IMR-90 (cell line): ENCODE data around the gene FRMD1. TPM values are rescaled to one million over a fixed set of nuclear protein-coding genes. Genes with fewer than 3 reads are reported as not detected.

ENCODE experiments used
- ATAC-seq: fragments of 200-7000 bp; cut with Tn5 transposase; 2 replicates; pipeline ENCODE4 v1.9.1; 2020; ENCODE audit warnings: low read depth, mild to moderate bottlenecking, moderate library complexity
- BruUV-seq: library from RNA; stranded (reverse); fragments of 400-500 nt; replicated peaks from 2 replicates; lab custom pipeline; 2021; lab: Mats Ljungman, UMichigan
- CTCF ChIA-PET: fragments of 300-600 bp; formaldehyde crosslinking; extraction: SDS; loops from one replicate; lab custom pipeline; 2021; ENCODE audit warnings: antibody characterized with exemption; lab: Yijun Ruan, JAX
- POLR2A ChIA-PET: fragments of 300-600 bp; sonication (Branson Sonifier 250); formaldehyde crosslinking; loops from one replicate; lab custom pipeline; 2022; ENCODE audit warnings: antibody characterized with exemption; ENCODE audit not compliant: unreplicated experiment; lab: Charles Lee
- DNase-seq: peaks from one replicate; pipeline ENCODE4 v3.0.0; 2013
- H2AFZ ChIP-seq: replicated peaks from 2 replicates; pipeline ENCODE3; 2013; ENCODE audit warnings: low read length, mild to moderate bottlenecking; ENCODE audit not compliant: poor library complexity
- H2AK5ac ChIP-seq: 2 replicates; pipeline ENCODE4 v1.6.1; 2013; ENCODE audit warnings: low read depth, low read length, inconsistent platforms
- H2AK9ac ChIP-seq: replicated peaks from 2 replicates; pipeline ENCODE3; 2013; ENCODE audit warnings: mild to moderate bottlenecking, low read depth, low read length, moderate library complexity; ENCODE audit not compliant: poor library complexity
- H2BK120ac ChIP-seq: 2 replicates; pipeline ENCODE4 v1.6.1; 2013; ENCODE audit warnings: low read depth, low read length, inconsistent platforms
- H2BK15ac ChIP-seq: 3 replicates; pipeline ENCODE4 v1.6.1; 2013; ENCODE audit warnings: low read depth, low read length, inconsistent platforms
- H2BK20ac ChIP-seq: 2 replicates; pipeline ENCODE4 v1.6.1; 2013; ENCODE audit warnings: low read depth, mild to moderate bottlenecking, inconsistent platforms, low read length, moderate library complexity
- H2BK5ac ChIP-seq: 2 replicates; pipeline ENCODE4 v1.6.1; 2013; ENCODE audit warnings: mild to moderate bottlenecking, low read depth, low read length, inconsistent platforms; ENCODE audit not compliant: poor library complexity, severe bottlenecking
- H3K14ac ChIP-seq: replicated peaks from 2 replicates; pipeline ENCODE4 v1.6.1; 2013; ENCODE audit warnings: low read depth, low read length, inconsistent platforms
- H3K18ac ChIP-seq: 2 replicates; pipeline ENCODE4 v1.6.1; 2013; ENCODE audit warnings: low read depth, low read length, control low read depth
- H3K23ac ChIP-seq: 2 replicates; pipeline ENCODE4 v1.6.1; 2013; ENCODE audit warnings: low read depth, low read length, inconsistent platforms
- H3K27ac ChIP-seq: 2 replicates; pipeline ENCODE4 v1.5.1; 2013; ENCODE audit warnings: mild to moderate bottlenecking, control low read depth, low read length; ENCODE audit not compliant: insufficient read depth
- H3K27me3 ChIP-seq: 2 replicates; pipeline ENCODE4 v1.6.1; 2013; ENCODE audit warnings: low read length; ENCODE audit not compliant: control insufficient read depth, insufficient read depth
- H3K36me3 ChIP-seq: 2 replicates; pipeline ENCODE4 v1.6.1; 2013; ENCODE audit warnings: low read length, mixed read lengths; ENCODE audit not compliant: control insufficient read depth, insufficient read depth
- H3K4ac ChIP-seq: 2 replicates; pipeline ENCODE4 v1.6.1; 2013; ENCODE audit warnings: low read depth, low read length, inconsistent platforms
- H3K4me1 ChIP-seq: 2 replicates; pipeline ENCODE4 v1.6.1; 2013; ENCODE audit warnings: low read length, mixed read lengths; ENCODE audit not compliant: control insufficient read depth, insufficient read depth
- H3K4me2 ChIP-seq: 2 replicates; pipeline ENCODE4 v1.6.1; 2013; ENCODE audit warnings: low read depth, mild to moderate bottlenecking, control low read depth, low read length, moderate library complexity
- H3K4me3 ChIP-seq: 2 replicates; pipeline ENCODE4 v1.5.1; 2013; ENCODE audit warnings: low read depth, mild to moderate bottlenecking, control low read depth, low read length, moderate library complexity; ENCODE audit not compliant: insufficient read depth
- H3K56ac ChIP-seq: 2 replicates; pipeline ENCODE4 v1.6.1; 2013; ENCODE audit warnings: low read length, inconsistent platforms; ENCODE audit not compliant: insufficient read depth; ENCODE audit errors: extremely low read depth
- H3K79me1 ChIP-seq, 2 experiments: 2 replicates each; pipeline ENCODE4 v1.6.1; 2013; ENCODE audit warnings: low read length in 2 of 2, inconsistent platforms in 1 of 2, low read depth in 1 of 2
- H3K9ac ChIP-seq: 2 replicates; pipeline ENCODE4 v1.6.1; 2013; ENCODE audit warnings: low read depth, low read length, control low read depth
- H3K9me1 ChIP-seq: 2 replicates; pipeline ENCODE4 v1.6.1; 2013; ENCODE audit warnings: low read length, inconsistent platforms; ENCODE audit not compliant: insufficient read depth
- H3K9me3 ChIP-seq: 2 replicates; pipeline ENCODE4 v1.6.1; 2013; ENCODE audit warnings: low read length; ENCODE audit not compliant: control insufficient read depth, insufficient read depth
- H4K20me1 ChIP-seq: 2 replicates; pipeline ENCODE4 v1.6.1; 2013; ENCODE audit warnings: low read length, inconsistent platforms; ENCODE audit not compliant: insufficient read depth
- H4K5ac ChIP-seq: 2 replicates; pipeline ENCODE4 v1.6.1; 2013; ENCODE audit warnings: mild to moderate bottlenecking, low read depth, low read length, control low read depth
- H4K8ac ChIP-seq, 2 experiments: 2 replicates each; pipeline ENCODE4 v1.6.1; 2013; ENCODE audit warnings: low read depth in 2 of 2, low read length in 2 of 2, control low read depth in 1 of 2, inconsistent platforms in 1 of 2
- H4K91ac ChIP-seq: 2 replicates; pipeline ENCODE4 v1.6.1; 2013; ENCODE audit warnings: low read depth, low read length, inconsistent platforms; ENCODE audit not compliant: insufficient read depth
- CEBPB ChIP-seq: IDR thresholded peaks from 2 replicates; pipeline ENCODE4 v1.6.1; 2012; ENCODE audit warnings: low read depth, low read length, improper control_type of control experiment
- CHD1 ChIP-seq: IDR thresholded peaks from 2 replicates; pipeline ENCODE4 v1.6.1; 2012; ENCODE audit warnings: low read depth, low read length, improper control_type of control experiment
- CTCF ChIP-seq: conservative IDR thresholded peaks from 2 replicates; pipeline ENCODE4 v1.5.1; 2012; ENCODE audit warnings: mild to moderate bottlenecking, low read depth, low read length, improper control_type of control experiment
- ELK1 ChIP-seq: fragments of 150-350 bp; IDR thresholded peaks from 2 replicates; pipeline ENCODE4 v1.6.1; 2016; ENCODE audit warnings: low read depth, mild to moderate bottlenecking, low read length, moderate library complexity, borderline replicate concordance
- NFE2L2 ChIP-seq: fragments of 150-350 bp; IDR thresholded peaks from 2 replicates; pipeline ENCODE4 v1.6.1; 2016; ENCODE audit warnings: low read depth, mild to moderate bottlenecking, low read length
- POLR2A ChIP-seq: IDR thresholded peaks from 2 replicates; pipeline ENCODE4 v1.6.1; 2012; ENCODE audit warnings: mild to moderate bottlenecking, low read depth, low read length
- RAD21 ChIP-seq: IDR thresholded peaks from 2 replicates; pipeline ENCODE4 v1.6.1; 2012; ENCODE audit warnings: low read length, improper control_type of control experiment
- RCOR1 ChIP-seq: IDR thresholded peaks from 2 replicates; pipeline ENCODE4 v1.6.1; 2012; ENCODE audit warnings: mild to moderate bottlenecking, low read length, improper control_type of control experiment; ENCODE audit not compliant: insufficient replicate concordance
- RFX5 ChIP-seq: IDR thresholded peaks from 2 replicates; pipeline ENCODE4 v1.8.0; 2012; ENCODE audit warnings: low read depth, mild to moderate bottlenecking, low read length, moderate library complexity
- SMC3 ChIP-seq: fragments of 150-350 bp; IDR thresholded peaks from 2 replicates; pipeline ENCODE4 v1.6.1; 2016; ENCODE audit warnings: low read depth, mild to moderate bottlenecking, antibody characterized with exemption, low read length, moderate library complexity
- WGBS, 2 experiments: methylation state at CpG; one replicate each; pipeline versions ENCODE4 v1.1.5 to v1.1.7; 2013; ENCODE audit warnings: missing lambda C conversion rate in 2 of 2; ENCODE audit not compliant: insufficient read length in 1 of 2; ENCODE audit errors: extremely low coverage in 2 of 2; 5-methylcytosine and 5-hydroxymethylcytosine counted together
- dilution Hi-C: fragments of 300-500 bp; cut with HindIII; formaldehyde crosslinking; loops from one replicate; pipeline ENCODE4 v1.14.3; 2018; ENCODE audit warnings: low sequenced_read_pairs; ENCODE audit not compliant: unreplicated experiment
- in situ Hi-C: fragments of 300-500 bp; cut with MboI; formaldehyde crosslinking; loops from 3 replicates; pipeline ENCODE4 v1.14.3; 2019; ENCODE audit warnings: low sequenced_read_pairs, inconsistent platforms, mixed read lengths
- intact Hi-C: fragments of 100-400 bp; cut with micrococcal nuclease; formaldehyde crosslinking; loops from 2 replicates; pipeline ENCODE4 v1.10.0; 2022
- polyA plus RNA-seq, 3 experiments: library from polyadenylated mRNA; depleted of rRNA; stranded (reverse); fragments of >200 nt; gene quantifications; 2 replicates each; pipeline ENCODE4 v1.2.3, GENCODE V29; 2012; ENCODE audit warnings: low replicate concordance in 1 of 3
- total RNA-seq: library from RNA; depleted of rRNA; stranded (reverse); fragments of >200 nt; gene quantifications from 2 replicates; pipeline ENCODE4 v1.2.3, GENCODE V29; 2012

Gene FRMD1
- total and polyA plus RNA-seq, 2 of the 4 experiments (the other 2 are of a cell fraction), result not detected

GRCh38 chr6:168096271-168096764 is 17.3 kb upstream of the FRMD1 start:
- no TSS peak for BruUV-seq
- no peak for TF ChIP-seq NFE2L2
- no peak for TF ChIP-seq CTCF
- TF ChIP-seq POLR2A, result no peak
- TF ChIP-seq RCOR1, result no peak
- TF ChIP-seq RAD21, result no peak
- TF ChIP-seq RFX5, result no peak
- no peak for TF ChIP-seq SMC3
- TF ChIP-seq CEBPB, result no peak
- TF ChIP-seq ELK1, result no peak
- TF ChIP-seq CHD1, result no peak
- dilution Hi-C loops (no loop called here), in situ Hi-C loops (no loop called here), intact Hi-C loops (no loop called here)
- Histone ChIP-seq H2BK120ac (no peak overlapping the region), H3K4me2 (no peak overlapping the region), H3K56ac (no peak overlapping the region), H2BK15ac (no peak overlapping the region), H3K4ac (no peak overlapping the region), H3K18ac (no peak overlapping the region), H3K4me3 (no peak overlapping the region), H3K9me1 (no peaks in the 10 kb centered on the region), H2BK20ac (no peak overlapping the region), H4K91ac (no peak overlapping the region), H4K20me1 (no peaks in the 10 kb centered on the region), H3K27me3 (peaks cover 18% of the 10 kb centered on the region), H2BK5ac (no peak overlapping the region), H3K27ac (no peak overlapping the region), H2AK5ac (no peak overlapping the region), H3K9me3 (no peaks in the 10 kb centered on the region), H3K14ac (no peak overlapping the region), H3K79me1 (no peaks in the 10 kb centered on the region), H2AK9ac (no peak overlapping the region), H4K8ac (no peak overlapping the region), H3K36me3 (no peaks in the 10 kb centered on the region), H2AFZ (no peak overlapping the region), H4K5ac (no peak overlapping the region), H3K9ac (no peak overlapping the region), H3K23ac (no peak overlapping the region), H3K4me1 (no peaks in the 10 kb centered on the region)
- ChIA-PET POLR2A (no interaction called here), CTCF (no interaction called here)
- WGBS, 2 experiments, result 60% methylated on average over 2 of the region's 13 CpGs; no CpG with 5 or more reads in 1 of the 2 experiments
- DNase-seq (no peak), ATAC-seq (no peak)
